Activated naive CD8-positive, alpha-beta T cell treated with anti-CD3 and anti-CD28 coated beads, Interleukin-2, amount 50 U/mL, for 16 hours (primary cell): Measurements from ENCODE around the gene CWC27.
"Not testable (repeated sequence)": the region's sequence is repeated elsewhere in the genome, so short reads cannot be mapped to it uniquely, and the experiment has no call there.

Experiments used
- DNase-seq: peaks from one replicate; pipeline ENCODE4 v3.0.0-alpha.2; 2020; ENCODE audit warnings: low read depth, low spot score

CWC27 gene

DNA sequence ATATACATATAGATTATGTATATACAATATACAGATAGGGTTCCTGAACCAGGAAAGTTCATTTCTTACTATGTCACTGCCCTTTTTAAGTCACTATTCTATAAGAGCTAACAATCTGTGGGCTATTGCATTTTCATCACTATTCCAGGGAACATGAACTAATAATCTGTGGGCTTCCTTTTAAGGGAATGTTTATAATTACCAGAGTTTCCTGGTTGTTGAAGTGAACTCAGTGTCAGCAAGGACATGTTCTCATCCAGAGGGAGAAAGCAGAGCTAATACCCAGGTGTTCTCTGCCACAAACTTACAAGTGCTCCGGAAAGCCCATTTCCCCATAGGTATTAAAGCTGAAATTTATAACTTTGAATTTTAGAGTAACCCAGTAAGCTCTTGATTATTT, 69.6 kb downstream of the CWC27 start:
- no peak for DNase-seq

DNA sequence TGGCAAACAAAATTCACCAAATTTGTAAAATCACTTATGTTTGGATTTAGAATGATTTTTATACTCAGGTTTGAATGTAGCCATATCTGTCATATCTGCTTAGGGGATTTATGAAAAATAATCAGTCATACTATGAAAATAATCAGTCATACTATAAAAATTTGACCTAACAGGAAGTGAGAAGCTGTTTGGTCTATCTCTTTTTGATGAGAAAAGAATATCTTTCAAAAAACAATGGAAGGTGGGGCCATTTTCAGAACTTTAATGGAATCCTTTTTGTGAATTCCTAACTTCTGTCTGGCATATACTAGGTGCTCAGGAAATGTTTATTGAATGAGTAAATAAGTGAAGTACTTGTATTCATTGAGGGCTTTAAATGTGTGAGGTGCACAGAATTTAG, 70.1 kb downstream of the CWC27 start:
- no peak for DNase-seq

DNA sequence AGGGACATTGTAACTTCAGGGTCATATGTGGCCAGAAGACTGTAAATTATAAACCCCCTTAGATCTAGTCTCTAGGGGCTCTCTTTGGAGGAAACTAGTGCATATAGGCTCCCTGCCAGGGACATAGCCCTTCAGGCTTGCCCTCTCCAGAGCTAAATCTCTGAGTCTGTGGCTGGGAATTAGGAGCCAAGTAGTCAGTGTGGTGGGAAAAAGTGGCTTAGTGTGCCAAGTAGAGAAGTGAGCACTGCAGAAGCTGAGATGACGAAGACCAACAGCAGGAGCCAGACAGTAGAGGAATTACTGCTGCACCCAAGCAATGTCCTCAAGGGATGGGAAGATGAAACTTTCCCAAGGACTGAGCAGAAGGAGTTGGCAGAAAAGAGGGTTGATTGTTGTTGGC, 71.2 kb downstream of the CWC27 start:
- no peak for DNase-seq

DNA sequence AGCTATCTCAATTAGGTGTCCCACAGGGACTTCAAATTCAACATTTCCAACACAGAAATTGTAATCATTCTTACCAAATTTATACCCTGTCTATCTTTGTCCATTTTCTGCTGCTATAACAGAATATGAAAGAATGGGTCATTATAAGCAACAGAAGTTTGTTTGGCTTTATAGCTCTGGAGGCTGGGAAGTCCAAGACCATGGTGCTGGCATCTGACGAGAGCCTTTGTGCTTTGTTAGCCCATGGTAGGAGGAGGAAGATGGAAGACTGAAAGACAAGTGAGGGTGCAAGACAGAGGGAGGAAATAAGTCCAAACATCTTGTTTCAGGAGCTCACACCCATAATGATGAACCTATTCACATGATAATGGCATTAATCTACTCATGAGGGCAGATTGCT, 72.2 kb downstream of the CWC27 start:
- DNase-seq = no peak

DNA sequence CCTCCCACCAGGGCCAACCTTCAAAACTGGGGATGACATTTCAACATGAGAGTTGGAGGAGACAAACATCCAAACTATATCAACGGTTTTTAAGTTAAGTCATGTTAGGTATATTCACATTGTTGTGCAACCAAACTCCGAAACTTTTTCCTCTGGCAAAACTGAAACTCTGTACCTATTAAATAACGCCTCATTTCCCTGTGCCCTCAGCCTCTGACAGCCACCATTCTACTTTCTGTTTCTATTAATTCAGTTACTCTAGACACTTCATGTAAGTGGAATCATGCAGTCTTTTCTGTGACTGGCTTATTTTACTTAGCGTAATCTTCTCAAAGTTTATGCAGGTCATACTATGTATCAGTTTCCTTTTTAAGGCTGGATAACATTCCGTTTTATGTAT, 85.0 kb downstream of the CWC27 start:
- DNase-seq = no peak

DNA sequence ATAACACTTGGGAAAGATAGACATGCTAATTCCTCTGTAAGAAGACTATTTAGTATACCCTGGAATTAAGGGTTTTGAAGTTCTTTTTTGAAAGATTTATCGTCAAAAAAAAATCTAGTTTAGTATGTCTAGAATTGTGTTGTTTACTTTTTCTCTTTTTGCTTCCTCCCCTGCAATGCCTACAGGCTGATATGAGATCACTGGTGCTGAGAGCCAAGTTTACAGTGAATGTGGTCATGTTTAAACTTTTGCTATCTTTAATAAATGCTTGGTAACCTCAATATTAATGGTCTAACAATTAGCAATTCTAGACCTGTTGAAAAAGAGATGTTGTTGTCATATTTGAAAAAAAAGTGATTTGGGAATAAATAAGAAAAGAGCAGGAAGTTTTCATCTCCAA, 86.1 kb downstream of the CWC27 start:
- DNase-seq = no peak

DNA sequence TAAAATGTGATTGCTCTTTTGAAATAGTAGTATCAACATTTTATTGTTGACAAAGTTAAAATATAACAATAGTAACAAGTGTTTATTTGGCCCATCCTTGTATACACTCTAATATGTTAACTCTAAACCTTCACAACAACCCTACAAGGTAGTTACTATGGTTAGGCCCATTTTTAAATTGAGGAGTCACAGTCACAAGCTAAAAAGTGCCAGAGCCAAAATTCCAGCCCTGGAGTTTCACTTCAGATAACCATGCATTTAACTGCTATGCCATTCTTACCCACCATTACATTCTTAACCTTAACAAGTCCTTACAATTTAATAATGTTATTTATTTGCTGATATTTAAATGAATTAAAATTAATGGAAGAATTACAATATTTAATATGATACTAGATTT, 91.2 kb downstream of the CWC27 start:
- no peak for DNase-seq

DNA sequence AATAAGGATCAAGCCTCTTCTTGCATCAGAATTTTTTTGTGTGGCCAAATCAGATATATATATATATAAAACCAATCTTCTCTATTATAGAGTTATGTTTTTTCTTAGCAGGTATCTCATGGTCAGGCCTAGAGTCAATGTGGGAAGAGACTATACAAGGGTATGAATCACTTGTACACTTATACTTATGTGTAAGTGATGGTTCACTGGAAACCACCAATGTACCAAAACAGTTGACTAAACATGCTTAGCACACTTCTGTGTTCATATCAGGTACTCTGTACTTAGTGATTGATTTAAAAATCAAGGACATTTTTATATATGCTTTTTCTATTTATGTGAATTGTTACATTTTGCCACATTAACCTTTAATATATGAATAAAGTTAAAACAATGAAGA, 92.6 kb downstream of the CWC27 start:
- DNase-seq = no peak

DNA sequence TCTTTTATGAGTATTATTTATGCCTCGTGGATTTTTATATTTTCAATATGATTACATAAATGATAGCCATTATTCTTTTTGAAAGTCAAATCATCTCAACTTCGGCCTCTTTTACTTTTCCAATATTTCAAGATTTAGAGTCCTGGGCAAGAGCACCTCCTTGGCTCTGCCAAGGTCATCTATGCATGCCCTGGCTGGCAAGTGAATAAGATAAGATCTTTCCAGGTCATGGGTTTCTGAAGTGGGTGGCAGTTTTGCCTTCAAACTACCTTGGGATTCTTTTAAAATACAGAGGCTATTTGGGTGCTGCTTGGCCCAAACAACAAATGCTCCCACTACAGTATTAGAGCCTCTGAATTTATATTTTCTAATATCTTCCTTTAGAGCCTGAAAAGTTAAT, 95.4 kb downstream of the CWC27 start:
- DNase-seq = no peak

DNA sequence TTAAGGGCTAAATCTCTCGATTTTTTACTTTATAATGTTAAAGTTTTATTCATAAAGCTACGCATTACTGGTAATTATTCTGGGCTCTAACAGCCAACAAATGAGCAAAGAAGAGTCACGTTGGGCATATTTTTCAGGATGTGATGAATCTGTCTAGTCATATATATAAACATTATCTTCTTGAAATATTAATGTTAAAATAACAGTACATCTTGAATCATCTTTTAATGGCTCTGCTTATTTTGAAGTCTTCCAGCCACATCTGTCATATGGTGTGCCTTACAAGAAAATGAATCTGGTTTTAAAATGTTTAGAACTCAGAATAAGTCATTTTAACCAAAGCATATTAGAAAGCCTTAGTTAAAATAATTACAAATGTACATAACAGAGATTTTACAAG, 96.9 kb downstream of the CWC27 start:
- DNase-seq = no peak

DNA sequence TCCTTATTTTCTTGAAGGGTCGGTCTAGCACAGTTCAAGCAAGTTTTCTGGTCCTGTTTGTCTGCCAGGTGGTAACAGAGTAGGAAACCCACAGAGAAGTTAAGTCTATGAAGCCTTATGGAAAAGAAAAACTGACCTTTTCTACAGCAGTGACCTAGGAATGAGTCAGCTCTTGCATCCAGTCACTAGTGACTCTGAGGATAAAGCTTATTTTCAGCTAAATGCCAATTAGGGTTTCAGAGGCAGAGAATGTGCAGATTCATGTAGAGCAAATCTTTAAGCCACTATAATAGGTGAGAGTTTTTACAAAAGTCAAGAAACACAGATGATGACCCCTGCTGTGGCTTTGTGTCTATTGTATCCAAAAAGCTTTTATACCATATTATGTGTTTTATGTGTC, 100.7 kb downstream of the CWC27 start:
- DNase-seq = no peak

DNA sequence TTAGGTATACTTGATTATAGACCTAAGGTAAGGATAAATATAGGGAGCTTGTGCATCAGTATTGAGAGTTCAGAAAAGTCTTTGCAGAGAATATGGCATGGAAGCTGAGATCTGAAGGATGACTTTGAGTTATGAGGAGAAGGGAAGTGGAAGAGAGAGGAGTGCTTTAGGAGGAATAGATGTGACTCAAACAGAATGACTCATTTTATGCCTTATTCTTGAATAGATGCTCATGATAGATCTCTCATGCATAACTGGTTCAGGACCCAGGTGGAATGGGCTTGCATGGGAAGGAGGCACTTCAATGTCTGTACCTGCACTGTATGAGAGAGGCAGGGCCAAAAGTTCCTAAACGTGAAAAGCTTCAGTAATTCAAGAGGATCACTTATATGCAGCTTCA, 103.3 kb downstream of the CWC27 start:
- DNase-seq = no peak

DNA sequence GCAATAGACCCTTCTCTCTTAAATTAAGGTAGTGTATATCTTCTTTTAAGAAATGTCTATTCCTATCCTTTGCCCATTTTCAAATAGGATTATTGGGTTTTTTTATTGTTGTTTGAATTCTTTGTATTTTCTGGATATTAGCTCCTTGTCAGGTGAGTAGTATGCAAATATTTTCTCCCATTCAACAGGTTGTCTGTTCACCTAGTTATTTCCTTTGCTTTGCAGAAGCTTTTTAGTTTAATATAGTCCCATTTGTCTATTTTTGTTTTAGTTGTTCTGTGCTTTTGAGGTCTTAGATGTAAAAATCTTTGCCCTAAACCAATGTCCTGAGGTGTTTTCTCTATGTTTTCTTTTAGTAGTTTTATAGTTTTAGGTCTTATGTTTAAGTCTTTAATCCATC, 104.7 kb downstream of the CWC27 start:
- no peak for DNase-seq

DNA sequence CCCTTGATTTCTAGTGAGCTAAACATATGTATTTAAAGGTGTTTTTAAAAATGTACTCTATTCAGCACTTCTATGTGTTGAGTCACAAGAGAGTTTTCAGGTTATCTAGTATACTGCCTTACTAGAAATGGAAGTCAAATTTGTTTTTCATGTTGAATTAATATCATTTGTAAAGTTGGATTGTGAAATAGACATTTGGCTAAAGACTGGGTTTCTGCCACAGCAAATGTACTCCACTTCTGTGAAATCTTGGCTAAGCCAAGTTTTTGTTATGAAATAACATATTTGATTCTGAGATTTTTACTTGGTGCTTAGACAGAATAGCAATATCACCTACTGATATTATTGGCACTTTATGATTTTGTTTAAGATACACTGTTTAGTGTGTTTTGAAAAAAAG, 106.0 kb downstream of the CWC27 start:
- DNase-seq = no peak

DNA sequence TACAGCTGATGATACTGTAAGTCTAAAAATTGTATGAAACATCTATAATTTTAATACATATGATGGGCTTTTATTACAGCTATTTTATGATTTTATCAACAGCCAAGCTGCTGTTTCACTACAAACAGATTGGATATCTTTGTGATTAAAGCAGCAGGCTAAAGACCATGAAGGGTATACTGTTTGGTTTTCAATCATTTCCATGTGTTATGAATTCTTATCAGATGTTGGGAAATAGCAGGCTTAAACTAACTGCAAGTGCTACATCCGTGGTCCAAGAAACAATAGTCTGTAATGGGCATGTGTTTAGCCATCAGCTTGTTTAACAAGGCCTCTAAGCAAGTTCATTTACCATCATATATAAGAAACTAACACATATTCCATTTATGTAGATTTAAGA, 107.5 kb downstream of the CWC27 start:
- no peak for DNase-seq

DNA sequence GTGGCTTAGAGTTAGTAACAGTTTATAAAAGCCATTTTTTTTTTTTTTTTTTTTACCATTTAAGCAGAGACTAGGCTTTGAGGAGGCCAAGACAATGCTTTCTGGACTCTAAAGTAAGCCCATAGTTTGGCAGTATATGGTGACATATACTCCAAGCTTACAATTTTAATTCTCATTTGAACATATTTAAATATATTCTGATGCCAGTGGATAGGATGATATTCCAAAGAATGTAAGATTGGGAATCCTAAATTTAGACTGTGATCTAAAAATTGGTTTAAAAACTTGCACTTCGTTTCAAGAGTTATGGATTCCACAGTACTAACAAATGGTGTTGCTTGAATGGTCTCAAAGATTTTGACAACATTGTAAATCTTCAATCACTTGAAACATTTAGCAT, 112.1 kb downstream of the CWC27 start:
- DNase-seq = no peak

DNA sequence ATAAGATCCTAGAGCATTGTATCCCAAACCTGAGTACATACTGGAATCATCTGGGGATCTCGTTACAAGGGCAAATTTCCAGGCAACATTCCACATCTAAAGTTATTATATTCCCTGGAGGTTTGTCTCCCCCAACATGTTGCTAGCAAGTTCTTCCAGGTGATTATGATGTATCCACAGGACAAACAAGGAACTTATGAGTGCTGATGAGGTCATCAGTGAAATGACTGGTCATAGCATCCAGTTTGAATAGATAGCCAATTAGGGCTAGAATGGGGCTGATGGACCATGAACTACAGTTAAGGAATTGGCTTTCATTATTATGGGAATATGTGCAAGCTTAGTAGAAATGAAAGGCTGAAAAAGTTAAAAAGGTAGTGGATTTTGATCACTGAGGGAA, 115.2 kb downstream of the CWC27 start:
- DNase-seq = no peak

DNA sequence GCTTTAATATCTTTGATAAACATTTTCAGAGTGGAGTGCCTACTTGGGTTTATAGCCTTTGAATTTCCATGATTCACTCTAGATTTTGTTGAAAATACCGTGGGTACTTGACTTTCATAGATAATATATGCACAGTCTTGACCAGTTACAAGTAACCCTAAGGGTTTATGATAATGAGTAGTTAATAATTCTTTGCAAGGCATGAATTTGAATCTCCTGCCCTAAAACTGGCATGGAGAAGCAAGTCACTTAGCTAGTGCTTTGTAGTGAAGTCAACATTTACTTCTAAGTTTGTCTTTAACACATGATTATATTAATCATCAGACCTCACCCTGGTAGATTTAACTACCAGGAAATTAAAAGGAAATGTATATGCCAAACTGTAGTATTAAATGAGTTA, 115.8 kb downstream of the CWC27 start:
- DNase-seq = no peak

DNA sequence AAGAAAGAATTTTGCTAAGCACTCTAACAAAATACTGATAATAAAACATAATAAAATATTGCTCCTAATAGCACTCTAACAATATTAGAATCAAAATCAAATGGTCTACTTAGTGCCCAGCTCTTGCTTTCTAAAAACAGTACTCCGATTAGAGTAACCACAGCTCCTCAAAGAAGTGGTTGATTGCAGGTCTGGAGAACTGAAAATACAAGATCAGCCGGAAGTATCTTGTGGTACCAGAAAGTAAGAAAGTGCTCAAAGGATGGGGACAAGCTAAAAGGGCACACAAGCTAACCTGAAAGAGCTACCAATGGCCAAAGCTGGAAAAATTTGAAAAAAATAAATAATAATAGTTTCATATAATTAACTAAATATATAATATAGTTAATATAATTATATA, 119.2 kb downstream of the CWC27 start:
- no peak for DNase-seq

DNA sequence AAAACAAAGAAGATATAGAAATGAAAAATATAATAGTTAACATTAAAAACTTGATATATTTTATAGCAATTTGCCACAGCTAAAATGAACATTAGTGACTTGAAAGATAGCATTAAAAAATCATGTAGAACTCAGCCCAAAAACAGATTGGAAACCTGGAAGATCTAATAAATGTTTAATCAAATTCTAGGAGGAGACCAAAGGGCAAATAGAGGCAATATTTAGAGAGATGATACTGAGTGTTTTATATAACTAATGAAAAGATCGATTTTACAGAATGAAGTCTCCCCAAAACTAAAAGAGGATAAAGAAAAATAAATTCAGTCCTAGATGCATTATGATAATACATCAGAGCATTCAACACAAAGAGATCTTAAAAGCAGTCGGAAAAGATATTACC, 127.0 kb downstream of the CWC27 start:
- DNase-seq = no peak

DNA sequence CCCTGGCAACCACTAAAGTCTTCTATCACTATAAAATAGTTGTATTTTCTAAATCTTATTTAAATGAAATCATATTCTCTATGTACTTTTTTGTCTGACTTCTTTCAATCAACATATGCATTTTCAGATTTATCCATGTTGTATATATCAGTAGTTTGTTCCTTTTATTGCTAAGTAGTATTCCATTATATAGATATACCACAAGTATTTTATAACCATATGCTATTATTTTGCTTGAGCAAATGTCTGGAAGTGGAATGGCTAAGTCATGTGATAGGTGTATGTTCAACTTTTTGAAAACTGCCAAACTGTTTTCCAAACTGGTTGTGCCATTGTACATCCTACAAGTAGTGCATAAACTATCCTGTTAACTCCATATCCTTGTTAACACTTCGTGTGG, 131.1 kb downstream of the CWC27 start:
- DNase-seq = no peak

DNA sequence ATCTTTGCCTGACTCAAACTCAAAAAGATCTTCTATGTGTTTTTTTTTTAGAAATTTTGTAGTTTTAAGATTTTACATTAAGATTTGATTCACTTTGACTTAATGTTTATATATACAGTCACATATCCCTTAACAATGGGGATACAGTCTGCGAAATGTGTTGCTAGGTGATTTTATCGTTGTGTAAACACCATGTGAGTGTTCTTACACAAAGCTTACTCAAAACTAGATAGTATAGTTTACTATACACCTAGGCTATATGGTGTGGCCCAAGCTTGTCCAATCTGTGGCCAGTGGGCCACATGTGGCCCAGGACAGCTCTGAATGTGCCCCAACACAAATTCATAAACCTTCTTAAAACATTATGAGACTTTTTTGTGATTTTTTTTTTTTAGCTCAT, 131.9 kb downstream of the CWC27 start:
- DNase-seq = no peak

DNA sequence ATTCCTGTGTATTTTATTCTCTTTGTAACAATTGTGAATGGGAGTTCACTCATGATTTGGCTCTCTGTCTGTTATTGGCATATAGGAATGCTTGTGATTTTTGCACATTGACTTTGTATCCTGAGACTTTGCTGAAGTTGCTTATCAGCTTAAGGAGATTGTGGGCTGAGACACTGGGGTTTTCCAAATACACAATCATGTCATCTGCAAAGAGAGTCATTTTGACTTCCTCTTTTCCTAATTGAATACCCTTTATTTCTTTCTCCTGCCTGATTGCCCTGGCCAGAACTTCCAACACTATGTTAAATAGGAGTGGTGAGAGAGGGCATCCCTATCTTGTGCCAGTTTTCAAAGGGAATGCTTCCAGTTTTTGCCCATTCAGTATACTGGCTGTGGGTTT, 138.7 kb downstream of the CWC27 start:
- DNase-seq = not testable (repeated sequence)

DNA sequence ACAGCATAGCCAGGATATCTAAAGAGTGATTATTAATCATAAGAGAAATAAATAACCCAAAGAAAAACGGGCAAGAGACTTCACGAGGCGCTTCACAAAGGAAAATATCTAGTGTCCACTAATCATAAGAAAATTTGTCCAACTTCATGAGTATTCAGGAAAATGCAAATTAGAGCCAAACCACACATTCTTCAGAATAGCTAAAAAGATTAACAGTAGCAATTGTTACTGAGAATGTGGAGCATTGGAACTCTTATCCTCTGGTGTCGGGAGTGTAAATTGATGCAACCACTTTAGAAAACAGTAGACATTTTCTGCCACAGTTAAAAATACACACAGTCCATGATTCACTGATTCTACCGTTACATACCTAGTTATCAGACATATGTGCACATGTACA, 145.7 kb downstream of the CWC27 start:
- DNase-seq = no peak

DNA sequence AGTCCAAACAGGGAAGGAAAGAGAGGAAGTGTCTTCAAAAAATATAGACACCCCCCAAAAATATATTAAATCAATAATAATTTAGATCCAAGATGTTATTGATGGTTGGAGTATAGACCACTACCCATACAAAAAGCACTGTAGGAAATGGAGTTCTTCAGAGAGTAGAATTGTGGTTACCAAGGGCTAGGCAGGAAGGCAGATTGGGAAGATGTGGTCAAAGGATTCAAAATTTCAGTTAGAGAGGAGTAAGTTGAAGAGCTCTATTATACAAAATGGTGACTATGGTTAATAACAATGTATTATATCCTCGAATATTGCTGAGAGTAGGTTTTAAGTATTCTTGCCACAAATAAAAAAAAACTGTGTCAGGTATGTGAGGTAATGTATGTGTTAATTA, 149.4 kb downstream of the CWC27 start:
- no peak for DNase-seq
